Fibroblast of lung (primary cell): ENCODE results near the gene RAPGEF4.

Experiments used
- EZH2 ChIP-seq: IDR thresholded peaks from 2 replicates; pipeline ENCODE4 v1.5.1; 2012; ENCODE audit warnings: low read length, control low read depth, mild to moderate bottlenecking; ENCODE audit errors: missing control alignments
- TF ChIP-seq, protein P1 (sequence below), 2 donors: IDR thresholded peaks in 1 of 2; conservative IDR thresholded peaks in 1 of 2; 1 replicate in 1 of 2; 2 replicates in 1 of 2; pipeline ENCODE4 v1.5.1; 2011 to 2012; ENCODE audit warnings: low read length in 2 of 2, control low read depth in 1 of 2, inconsistent platforms in 1 of 2, low read depth in 1 of 2, mild to moderate bottlenecking in 1 of 2

DNA sequence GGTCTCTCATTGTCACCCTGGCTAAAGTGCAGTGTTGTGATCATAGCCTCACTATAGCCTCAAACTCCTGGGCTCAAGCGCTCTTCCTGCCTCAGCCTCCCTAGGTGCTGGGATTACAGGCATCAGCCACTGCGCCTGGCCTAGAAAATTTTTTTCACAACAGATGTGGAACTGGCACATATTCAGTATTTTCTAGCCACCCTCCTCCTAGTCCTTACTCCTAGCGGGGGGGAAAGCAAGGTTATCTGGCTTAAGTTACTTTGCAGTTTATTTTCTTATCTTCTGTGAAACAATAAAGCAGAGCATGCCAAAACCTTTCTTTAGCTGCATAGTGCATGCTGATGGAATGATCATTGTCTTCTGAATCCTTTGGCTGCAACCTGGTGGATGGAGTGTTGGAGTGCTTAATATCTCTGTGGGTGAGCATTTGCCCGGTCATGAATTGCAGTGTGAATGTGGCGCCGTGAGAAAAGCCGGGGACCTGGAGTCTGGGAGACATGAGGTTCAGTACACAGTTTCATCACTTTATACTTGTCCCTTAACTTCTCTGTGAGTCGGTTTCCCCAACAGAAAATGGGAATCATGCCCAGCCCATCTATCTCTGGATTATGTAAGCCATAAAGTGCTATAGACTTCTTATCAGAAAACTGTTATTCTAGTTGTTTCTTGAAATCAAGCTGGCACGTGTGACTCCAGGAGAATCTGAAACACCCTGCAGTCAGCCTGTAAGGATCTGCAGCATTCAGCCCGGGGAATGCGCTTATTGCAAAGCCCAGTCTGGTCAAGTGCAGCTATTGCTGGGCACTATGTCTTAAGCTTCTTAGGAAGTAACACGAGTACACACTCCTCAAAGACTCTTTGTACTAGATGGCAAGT lies 301.8 kb downstream of the RAPGEF4 start:
- no peak for TF ChIP-seq EZH2
- TF ChIP-seq, protein P1, sequence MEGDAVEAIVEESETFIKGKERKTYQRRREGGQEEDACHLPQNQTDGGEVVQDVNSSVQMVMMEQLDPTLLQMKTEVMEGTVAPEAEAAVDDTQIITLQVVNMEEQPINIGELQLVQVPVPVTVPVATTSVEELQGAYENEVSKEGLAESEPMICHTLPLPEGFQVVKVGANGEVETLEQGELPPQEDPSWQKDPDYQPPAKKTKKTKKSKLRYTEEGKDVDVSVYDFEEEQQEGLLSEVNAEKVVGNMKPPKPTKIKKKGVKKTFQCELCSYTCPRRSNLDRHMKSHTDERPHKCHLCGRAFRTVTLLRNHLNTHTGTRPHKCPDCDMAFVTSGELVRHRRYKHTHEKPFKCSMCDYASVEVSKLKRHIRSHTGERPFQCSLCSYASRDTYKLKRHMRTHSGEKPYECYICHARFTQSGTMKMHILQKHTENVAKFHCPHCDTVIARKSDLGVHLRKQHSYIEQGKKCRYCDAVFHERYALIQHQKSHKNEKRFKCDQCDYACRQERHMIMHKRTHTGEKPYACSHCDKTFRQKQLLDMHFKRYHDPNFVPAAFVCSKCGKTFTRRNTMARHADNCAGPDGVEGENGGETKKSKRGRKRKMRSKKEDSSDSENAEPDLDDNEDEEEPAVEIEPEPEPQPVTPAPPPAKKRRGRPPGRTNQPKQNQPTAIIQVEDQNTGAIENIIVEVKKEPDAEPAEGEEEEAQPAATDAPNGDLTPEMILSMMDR (conservative IDR thresholded peaks at IDR 0.05 in 1 of 2, IDR thresholded peaks at IDR 0.05 in 1 of 2; ENCODE audit: low read depth in 1 of 2, low read length in 2 of 2): no peak
